Stimulated activated CD4-positive, alpha-beta T cell treated with anti-CD3 and anti-CD28 coated beads, Interleukin-2, amount 100 ng/mL, for 4 hours (primary cell): ENCODE measurements around the gene L1TD1.
"Not testable (repeated sequence)": the region's sequence is repeated elsewhere in the genome, so short reads cannot be mapped to it uniquely, and the experiment has no call there.

ENCODE experiments used
- DNase-seq: peaks from one replicate; pipeline ENCODE4 v3.0.0-alpha.2; 2020; ENCODE audit warnings: low read depth

Gene L1TD1, protein sequence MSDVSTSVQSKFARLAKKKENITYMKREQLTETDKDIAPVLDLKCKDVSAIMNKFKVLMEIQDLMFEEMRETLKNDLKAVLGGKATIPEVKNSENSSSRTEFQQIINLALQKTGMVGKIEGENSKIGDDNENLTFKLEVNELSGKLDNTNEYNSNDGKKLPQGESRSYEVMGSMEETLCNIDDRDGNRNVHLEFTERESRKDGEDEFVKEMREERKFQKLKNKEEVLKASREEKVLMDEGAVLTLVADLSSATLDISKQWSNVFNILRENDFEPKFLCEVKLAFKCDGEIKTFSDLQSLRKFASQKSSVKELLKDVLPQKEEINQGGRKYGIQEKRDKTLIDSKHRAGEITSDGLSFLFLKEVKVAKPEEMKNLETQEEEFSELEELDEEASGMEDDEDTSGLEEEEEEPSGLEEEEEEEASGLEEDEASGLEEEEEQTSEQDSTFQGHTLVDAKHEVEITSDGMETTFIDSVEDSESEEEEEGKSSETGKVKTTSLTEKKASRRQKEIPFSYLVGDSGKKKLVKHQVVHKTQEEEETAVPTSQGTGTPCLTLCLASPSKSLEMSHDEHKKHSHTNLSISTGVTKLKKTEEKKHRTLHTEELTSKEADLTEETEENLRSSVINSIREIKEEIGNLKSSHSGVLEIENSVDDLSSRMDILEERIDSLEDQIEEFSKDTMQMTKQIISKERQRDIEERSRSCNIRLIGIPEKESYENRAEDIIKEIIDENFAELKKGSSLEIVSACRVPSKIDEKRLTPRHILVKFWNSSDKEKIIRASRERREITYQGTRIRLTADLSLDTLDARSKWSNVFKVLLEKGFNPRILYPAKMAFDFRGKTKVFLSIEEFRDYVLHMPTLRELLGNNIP

DNA sequence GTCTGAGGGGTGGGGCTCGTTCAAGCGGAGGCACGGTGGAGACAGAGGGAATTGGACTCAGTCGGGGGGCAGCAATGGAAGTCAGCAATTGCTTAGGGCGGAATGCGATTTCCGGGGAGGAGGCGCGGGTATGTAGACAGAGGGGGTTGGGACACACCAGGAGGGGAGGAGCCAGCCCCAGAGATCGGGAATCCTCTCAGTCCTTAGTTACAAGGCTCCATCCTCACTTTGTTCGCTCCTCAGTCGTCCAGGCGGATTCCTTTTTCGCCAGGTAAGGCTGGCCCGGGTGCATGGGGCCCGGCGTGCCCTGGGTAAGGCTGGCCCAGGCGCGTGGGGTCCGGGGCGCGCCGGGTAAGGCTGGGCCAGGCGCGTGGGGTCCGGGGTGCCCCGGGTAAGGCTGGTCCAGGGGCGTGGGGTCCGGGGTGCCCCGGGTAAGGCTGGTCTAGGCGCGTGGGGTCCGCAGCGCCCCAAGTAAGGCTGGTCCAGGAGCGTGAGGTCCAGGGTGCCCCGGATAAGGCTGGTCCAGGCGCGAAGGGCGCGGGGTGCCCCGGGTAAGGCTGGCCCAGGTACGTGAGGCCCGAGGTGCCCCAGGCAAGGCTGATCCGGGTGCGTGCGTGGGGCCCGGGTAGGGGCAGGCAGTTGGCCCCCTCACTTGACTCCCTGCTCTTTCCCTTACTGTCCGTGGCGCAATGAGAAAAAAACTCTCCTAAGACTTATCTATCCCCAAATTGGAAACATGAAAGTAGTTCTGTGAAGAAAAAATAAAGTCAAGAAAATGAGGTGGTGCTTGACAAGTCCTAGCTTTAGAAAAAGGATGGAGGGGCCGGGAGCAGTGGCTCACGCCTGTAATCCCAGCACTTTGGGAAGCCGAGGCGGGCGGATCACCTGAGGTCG, at the start of gene L1TD1:
Gene L1TD1, plus strand, starts transcription at position 199 of the 894 bp plus-strand sequence. CDS start 11,780 bp downstream, outside the sequence.
- no peak for DNase-seq

DNA sequence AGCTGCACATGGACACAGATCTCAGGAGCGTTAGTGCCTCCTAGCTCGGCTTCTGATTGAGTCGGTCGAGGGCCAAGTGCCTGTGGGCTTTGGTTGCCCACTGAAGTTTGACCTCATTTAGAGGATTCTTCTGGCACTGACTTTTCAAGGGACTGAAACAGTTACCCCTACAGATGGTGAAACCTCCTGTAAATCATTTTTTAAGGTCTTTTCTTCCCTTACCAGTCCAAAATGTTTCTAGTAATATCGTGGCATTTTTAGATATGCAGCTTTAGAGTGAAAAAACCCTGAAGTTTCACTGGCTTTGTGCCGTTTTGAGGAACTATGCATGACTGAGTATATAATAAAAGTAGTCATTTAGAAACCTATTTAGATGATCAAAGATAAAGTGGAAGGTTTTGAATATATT, 34.7 kb upstream of the L1TD1 start:
- no peak for DNase-seq

DNA sequence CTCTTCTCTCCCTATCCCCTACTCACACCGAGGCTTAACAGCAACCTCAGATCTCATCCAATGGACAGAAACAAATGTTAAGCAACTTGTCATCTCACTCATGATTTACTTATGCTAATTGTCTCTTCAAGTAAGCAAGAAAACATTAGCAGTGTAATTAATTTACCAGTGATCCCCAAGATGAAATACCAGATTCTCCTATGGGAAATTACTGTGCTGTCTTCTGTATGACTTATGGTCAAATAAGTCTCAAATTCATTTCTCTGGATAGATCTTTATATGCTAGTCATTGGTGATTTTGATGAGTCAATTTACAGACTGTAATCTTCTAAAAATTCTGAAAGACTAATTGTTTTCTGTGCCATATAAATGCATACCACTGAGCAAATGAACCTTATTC, 32.9 kb upstream of the L1TD1 start:
- DNase-seq = no peak

DNA sequence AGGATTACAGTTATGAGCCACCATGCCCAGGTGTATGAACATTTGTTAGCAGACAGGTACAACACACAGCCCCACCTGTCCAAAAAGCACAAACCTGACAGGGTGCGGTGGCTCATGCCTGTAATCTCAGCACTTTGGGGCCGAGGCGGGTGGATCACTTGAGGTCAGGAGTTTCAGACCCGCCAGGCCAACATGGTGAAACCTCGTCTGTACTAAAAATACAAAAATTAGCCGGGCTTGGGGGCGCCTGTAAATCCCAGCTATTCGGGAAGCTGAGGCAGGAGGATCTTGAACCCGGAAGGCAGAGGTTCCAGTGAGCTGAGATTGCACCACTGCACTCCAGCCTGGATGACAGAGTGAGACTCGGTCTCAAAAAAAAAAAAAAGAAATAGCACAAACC, 24.3 kb upstream of the L1TD1 start:
- not testable (repeated sequence) for DNase-seq

DNA sequence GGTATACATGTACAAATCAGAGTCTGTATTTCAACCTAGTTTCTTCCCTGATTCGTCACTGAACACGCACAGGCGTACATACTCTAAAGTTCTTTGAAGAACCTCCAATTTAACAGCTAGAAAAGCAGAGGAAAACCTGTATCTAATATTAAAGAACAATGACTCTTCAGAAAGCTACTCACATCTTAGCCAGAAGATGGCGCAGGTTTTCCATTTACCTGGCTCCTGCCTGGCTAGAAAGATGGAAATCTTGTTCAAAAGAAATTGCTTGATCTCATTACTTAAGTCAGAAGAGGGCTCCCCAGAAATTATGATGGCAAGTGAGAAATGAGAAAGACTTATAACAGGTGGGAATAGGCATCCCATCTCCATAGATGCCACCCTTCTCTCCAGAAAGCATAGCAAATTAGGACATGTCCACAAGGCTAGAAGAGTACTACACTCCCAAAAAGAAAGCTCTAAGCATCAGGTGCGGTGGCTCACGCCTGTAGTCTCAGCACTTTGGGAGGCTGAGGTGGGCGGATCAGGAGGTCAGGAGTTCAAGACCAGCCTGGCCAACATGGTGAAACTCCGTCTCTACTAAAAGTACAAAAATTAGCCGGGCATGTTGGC, 19.0 kb upstream of the L1TD1 start:
- DNase-seq = peak; percentile 3

DNA sequence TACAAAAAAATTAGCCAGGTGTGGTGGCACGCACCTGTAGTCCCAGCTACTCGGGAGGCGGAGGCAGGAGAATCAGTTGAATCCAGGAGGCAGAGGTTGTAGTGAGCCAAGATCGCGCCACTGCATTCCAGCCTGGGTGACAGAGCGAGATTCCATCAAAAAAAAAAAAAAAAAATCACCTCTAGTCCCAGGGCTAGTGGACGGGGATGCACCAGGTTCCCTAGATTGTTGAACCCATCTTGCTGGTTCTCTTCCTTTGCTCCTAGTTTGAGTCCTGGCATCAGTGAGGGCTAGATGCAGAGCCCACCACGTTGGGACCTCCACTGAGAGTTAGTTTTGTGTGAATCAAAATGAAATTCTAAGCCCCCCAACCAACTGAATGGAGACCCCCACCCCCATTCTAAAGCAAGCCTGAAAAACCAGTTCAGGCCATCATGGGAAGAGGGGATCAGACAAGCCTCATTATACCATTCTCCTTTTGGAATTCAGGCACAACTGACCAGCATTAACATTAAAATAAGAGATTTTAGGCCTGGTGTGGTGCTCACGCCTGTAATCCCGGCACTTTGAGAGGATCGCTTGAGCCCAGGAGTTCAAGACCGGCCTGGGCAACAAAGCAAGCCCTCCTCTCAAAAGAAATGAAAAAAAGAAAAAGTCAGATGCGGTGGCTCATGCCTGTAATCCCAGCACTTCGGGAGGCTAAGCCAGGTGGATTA, 17.9 kb upstream of the L1TD1 start:
- no peak for DNase-seq

DNA sequence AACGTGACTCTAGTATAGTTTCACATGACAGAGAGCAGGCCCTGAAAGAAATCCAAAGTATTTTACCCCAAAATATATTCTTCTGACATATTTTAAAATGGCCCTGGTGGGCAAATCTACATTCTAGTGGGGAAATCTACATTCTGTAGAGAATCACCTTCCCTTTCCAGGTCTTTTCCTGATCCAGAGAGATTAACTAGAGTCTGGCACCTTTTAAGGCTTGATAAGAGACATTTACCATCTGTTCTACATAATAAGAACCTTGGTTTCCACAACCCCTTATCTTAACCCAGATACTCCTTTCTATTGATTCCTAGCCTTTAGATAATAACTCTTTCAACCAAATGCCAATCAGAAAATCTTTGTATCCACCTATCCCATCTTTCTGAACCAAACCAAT, 17.0 kb upstream of the L1TD1 start:
- DNase-seq = no peak

DNA sequence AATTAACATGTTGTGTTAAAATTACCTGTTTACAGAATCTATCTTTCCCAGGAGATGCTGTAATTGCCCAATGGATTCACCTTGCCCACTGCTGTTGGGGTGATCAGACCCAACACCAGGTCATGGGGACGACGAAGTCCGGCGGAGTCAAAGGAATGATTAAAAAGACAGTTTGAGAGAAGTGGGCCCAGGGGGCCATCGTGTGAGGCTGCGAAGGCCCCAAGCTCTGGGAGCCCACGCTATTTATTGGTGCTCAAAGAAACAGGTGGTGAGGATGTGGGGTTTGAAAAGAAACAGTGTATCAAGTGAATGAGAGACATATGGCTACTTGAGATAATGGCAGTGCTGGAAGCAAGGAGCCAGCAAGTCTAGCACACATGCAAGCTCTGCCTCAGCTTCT, 16.3 kb upstream of the L1TD1 start:
- no peak for DNase-seq

DNA sequence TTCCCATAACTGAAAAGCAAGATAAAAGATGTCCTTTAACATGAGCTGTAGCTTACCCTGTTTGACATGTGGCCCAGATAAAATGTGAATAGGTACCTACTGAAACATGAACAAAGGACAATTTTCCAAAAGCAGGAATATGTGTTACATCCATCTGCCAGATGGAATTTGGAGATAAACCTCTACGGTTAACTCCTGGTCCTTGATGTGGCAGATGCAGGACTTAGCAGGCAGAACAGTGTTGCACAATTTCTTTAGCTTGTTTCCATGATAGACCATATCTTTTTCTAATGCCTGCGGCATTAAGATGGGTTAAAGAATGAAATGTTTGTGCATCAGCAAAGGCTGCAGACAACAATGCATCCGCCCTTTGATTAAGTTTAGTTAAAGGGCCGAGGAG, 14.6 kb upstream of the L1TD1 start:
- DNase-seq = not testable (repeated sequence)

DNA sequence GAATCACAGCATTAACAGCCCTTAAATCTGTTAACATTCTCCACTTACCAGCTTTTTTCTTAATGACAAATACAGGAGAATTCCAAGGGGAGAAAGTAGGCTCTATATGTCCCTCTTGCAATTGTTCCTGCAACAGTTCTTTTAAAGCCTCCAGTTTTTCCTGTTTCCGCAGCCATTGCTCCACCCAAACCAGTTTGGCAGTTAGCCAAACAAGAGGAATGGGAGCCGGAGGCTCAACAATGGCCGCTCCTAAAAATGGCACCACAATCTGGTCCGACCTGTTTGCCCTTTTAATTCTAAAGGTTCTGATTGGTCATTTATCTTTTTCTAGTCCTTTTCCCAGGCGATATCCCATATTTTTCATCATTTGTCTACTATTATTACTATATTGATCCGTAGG, 14.0 kb upstream of the L1TD1 start:
- DNase-seq = no peak

DNA sequence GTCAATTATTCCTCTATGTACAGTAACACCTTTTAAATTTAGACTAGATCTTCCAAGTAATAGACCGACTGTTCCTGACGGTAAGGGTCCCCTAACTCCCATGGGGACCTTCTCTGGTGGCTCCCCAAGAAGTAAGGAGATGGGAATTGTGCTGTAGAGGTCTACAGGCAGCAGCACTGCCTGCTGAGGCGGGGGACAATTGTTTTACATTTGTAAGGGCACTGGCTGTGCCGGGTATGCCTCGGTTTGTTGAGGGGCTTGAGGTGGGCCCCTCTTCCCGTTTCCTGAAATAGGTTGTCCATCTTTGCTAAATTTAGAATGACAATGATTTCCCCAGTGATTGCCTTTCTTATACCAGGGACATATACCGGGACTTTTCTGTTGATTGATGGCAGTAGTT, 13.1 kb upstream of the L1TD1 start:
- no peak for DNase-seq

DNA sequence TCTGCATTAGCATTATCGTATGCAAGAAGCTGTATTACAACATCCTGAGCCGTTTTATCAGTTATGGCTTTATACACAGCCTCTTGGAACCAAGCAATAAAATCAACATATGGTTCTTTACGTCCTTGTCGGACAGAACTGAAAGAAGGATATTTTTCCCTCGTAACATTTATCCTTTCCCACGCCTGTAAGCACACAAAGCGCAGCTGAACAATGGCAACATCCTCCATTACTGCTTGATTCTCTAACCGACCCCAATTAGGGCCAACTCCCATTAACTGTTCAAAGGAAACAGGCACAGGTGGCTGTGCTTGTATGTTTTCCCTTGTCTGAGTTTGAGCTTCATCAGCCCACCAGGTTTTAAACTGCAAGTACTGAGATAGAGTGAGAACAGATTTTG, 12.5 kb upstream of the L1TD1 start:
- not testable (repeated sequence) for DNase-seq

DNA sequence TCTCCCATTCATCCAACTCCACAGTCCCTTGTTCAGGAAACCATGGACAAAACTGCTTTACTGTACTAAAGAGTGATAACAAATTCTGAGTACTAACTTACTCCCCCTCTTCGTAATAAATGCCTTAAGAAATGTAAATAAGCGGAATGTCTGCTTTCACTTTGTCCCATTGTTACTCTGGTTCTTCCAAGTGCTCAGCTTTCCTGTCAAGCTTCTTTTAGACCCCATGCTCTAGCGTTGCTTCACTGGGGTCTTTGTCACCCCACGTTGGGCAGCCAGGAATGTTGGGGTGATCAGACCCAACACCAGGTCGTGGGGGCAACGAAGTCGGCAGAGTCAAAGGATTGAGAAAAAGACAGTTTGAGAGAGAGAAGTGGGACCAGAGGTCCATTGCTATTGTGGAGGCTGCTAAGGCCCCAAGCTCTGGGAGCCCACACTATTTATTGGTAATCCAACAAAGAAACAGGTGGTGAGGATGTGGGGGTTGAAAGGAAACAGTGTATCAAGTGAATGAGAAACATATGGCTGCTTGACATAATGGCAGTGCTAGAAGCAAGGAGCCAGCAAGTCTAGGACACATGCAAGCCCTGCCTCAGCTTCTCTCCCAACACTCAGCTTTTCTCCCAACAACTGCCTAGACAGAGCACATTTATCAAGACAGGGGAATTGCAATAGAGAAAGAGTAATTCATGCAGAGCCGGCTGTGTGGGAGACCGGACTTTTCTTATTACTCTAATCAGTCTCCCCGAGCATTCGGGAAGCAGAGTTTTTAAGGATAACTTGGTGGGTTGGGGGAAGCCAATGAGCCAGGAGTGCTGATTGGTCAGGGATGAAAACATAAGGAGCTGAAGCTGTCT, 11.3 kb upstream of the L1TD1 start:
- not testable (repeated sequence) for DNase-seq

DNA sequence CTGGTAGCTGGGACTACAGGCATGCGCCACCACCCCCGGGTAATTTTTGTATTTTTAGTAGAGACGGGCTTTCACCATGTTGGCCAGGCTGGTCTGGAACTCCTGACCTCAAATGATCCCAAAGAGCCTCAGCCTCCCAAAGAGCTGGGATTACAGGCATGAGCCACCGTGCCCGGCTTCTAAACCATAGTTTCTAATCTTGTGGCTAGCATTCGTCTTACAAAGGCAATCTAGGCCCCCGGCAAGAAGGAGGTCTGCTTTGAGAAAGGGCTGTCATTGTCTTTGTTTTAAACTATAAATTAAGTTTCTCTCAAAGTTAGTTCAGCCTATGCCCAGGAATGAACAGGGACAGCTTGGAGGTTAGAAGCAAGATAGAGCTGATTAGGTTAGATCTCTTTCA, 10.3 kb upstream of the L1TD1 start:
- DNase-seq = no peak

DNA sequence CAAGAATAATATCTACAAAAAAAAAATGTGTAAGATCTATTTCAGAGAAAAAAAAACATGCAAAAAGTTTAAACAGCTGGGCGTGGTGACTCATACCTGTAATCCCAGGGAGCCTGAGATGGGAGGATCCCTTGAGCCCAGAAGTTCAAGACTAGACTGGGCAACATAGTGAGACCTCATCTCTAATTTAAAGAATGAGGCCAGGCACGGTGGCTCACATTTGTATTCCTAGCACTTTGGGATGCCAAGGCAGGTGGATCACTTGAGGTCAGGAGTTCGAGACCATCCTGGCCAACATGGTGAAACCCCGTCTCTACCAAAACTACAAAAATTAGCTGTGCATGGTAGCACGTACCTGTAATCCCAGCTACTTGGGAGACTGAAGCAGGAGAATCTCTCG, 9.4 kb upstream of the L1TD1 start:
- not testable (repeated sequence) for DNase-seq

DNA sequence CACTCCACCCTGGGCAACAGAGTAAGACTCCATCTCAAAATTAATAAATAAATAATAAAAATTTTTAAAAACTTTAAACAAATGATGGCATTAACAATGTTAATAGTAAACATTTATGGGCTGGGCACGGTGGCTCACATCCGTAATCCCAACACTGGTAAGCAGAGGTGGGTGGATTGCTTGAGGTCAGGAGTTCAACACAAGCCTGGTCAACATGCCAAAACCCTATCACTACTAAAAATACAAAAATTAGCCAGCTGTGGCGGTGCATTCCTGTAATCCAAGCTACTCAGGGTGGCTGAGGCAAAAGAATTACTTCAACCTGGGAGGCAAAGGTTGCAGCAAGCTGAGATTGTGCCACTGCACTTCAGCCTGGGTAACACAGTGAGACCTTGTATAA, 9.0 kb upstream of the L1TD1 start:
- DNase-seq = no peak

DNA sequence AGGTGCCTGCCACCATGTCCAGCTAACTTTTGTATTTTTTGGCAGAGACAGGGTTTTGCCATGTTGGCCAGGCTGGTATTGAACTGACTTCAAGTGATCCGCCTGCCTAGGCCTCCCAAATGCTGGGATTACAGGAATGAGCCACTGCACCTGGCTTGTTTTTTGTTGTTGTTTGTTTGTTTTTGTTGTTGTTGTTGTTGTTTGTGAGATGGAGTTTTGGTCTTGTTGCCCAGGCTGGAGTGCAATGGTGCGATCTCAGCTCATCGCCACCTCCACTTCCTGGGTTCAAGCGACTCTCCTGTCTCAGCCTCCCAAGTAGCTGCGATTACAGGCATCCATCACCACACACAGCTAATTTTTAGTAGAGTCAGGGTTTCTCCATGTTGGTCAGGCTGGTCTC, 7.1 kb upstream of the L1TD1 start:
- DNase-seq = no peak

DNA sequence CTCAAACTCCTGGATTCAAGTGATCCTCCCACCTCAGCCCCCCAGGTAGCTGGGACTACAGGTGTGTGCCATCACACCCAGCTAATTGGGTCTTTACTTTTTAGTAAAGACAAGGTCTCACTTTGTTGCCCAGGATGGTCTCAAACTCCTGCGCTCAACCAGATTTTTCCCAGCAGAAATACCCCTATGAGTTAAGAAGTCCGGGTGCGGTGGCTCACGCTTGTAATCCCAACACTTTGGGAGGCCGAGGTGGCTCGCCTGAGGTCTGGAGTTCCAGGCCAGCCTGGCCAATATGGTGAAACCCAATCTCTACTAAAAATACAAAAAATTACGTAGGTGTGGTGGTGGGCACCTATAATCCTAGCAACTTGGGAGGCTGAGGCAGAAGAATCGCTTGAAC, 6.5 kb upstream of the L1TD1 start:
- DNase-seq = no peak

DNA sequence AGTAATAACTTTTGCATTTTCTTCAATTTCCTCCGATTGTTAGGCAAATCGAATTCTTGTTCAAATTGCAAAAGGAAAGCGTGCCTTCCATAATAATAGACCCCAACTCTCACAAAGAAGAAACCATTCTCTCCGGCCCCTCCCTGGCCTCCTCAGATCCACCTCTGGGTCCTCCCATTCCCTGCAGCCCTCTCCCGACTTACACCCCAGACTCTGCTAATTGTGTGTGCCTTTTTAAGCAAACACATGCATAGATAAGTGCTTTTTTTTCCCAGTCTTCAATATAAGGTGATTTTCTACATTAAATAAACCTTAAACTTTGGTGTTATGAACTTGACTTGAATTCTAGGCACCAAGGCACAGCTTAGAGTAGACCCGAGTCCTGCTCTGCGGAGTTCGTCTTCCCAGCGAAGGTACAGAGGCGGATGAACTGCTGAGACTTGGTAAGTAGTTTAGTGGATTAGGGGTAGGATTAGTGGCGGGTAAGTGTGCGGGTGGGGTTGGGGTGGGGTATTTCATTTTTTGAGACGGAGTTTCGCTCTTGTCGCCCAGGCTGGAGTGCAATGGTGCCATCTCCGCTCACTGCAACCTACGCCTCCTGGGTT, 1.5 kb downstream of the L1TD1 start:
- DNase-seq = no peak
